WERI-Rb-1 (cell line): ENCODE results near the gene CIBAR2.

Experiments used
- DNase-seq: peaks from one replicate; pipeline ENCODE4 v3.0.0-alpha.2; 2020
- H3K27ac ChIP-seq: fragments of 250-450 bp; sonication (Bioruptor Pico); 2 replicates; pipeline ENCODE4 v1.5.1; 2020; ENCODE audit warnings: mild to moderate bottlenecking, moderate library complexity
- H3K27me3 ChIP-seq: fragments of 250-450 bp; sonication (Bioruptor Pico); 2 replicates; pipeline ENCODE4 v1.5.1; 2021; ENCODE audit warnings: mild to moderate bottlenecking, low read depth, moderate library complexity; ENCODE audit not compliant: insufficient read depth, severe bottlenecking
- H3K36me3 ChIP-seq: fragments of 250-450 bp; sonication (Bioruptor Pico); 2 replicates; pipeline ENCODE4 v1.5.1; 2020; ENCODE audit warnings: mild to moderate bottlenecking, moderate library complexity
- H3K4me3 ChIP-seq: 2 replicates; pipeline ENCODE4 v1.5.1; 2011; ENCODE audit warnings: low read depth, mild to moderate bottlenecking, control low read depth, low read length
- H3K9me3 ChIP-seq: fragments of 250-450 bp; sonication (Bioruptor Pico); 2 replicates; pipeline ENCODE4 v1.5.1; 2021; ENCODE audit warnings: mild to moderate bottlenecking, moderate library complexity; ENCODE audit not compliant: severe bottlenecking
- CTCF ChIP-seq: IDR thresholded peaks from 2 replicates; pipeline ENCODE4 v1.5.1; 2011; ENCODE audit warnings: low read depth, mild to moderate bottlenecking, control low read depth, inconsistent platforms, low read length

CIBAR2 gene

GRCh38 chr16:85072076-85072860, 40.0 kb downstream of the CIBAR2 start:
- Histone ChIP-seq H3K27me3 (no peaks in the 10 kb centered on the region), H3K27ac (no peak overlapping the region), H3K4me3 (no peak overlapping the region), H3K9me3 (no peaks in the 10 kb centered on the region), H3K36me3 (no peaks in the 10 kb centered on the region)
- TF ChIP-seq CTCF = no peak
- DNase-seq = no peak

GRCh38 chr16:85069171-85069570, 43.1 kb downstream of the CIBAR2 start:
- no peak for DNase-seq
- Histone ChIP-seq H3K9me3 (no peaks in the 10 kb centered on the region), H3K27me3 (no peaks in the 10 kb centered on the region), H3K36me3 (no peaks in the 10 kb centered on the region), H3K4me3 (no peak overlapping the region), H3K27ac (no peak overlapping the region)
- no peak for TF ChIP-seq CTCF

- no peak for DNase-seq
- H3K4me3 ChIP-seq = no peak overlapping the region
- H3K27ac ChIP-seq = no peak overlapping the region
- no peak for TF ChIP-seq CTCF
- H3K27me3 ChIP-seq = no peaks in the 10 kb centered on the region
- no peaks in the 10 kb centered on the region for H3K36me3 ChIP-seq
- H3K9me3 ChIP-seq = no peaks in the 10 kb centered on the region
Measured at GRCh38 chr16:85068746-85069145, 43.5 kb downstream of the CIBAR2 start.

GRCh38 chr16:85067426-85067825, 44.8 kb downstream of the CIBAR2 start:
- no peaks in the 10 kb centered on the region for H3K27me3 ChIP-seq
- no peak overlapping the region for H3K4me3 ChIP-seq
- H3K36me3 ChIP-seq = no peaks in the 10 kb centered on the region
- DNase-seq = no peak
- no peak overlapping the region for H3K27ac ChIP-seq
- H3K9me3 ChIP-seq = no peaks in the 10 kb centered on the region
- no peak for TF ChIP-seq CTCF

GRCh38 chr16:85067024-85067423, 45.2 kb downstream of the CIBAR2 start:
- Histone ChIP-seq H3K4me3 (no peak overlapping the region), H3K9me3 (no peaks in the 10 kb centered on the region), H3K36me3 (no peaks in the 10 kb centered on the region), H3K27ac (no peak overlapping the region), H3K27me3 (no peaks in the 10 kb centered on the region)
- no peak for DNase-seq
- no peak for TF ChIP-seq CTCF
